ENCODE measurements around the gene VPS13A.

The VPS13A gene

DNA sequence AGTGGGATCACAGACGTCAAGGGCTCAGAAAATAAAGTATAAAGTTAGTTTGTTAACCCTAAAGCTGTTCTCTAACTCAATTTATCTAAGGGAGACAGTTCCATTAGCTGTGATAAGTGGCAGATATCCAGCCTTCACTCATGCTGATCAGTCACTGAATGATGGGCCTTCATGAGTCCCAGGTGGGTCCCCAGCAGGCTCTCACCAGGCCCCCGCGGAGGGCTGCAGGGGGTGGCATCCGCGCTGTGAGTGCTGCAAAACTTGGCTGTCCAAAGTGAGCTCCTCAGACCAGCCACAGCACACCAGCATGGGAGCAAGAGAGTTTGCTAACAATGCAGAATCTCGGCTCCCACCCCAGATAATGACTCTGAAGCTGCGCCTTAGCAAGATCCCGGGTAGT, 283.6 kb downstream of the VPS13A start:
- DNase-seq (ENCODE audit: low spot score): no peak

- DNase-seq (ENCODE audit: low spot score): no peak
Measured at GRCh38 chr9:77462066-77462465, 284.7 kb downstream of the VPS13A start.

DNA sequence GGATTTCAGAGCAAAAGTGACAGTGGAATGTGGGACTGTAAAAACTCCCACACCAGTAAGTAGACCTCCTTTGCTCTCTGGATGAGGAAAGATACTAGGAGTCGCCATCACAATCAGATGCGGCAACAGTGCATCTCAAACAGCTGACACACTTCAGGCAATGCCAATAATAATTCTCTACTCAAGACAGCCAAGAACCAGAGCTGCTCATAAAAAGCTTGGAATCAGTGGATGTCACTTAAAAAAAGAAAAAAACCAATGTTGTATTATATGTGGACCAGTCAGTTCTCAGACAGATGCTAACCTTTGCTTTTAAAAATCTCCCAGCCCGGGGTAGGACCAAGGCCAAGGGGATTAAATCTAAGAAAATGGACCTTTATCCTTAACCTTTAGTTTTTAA, 285.8 kb downstream of the VPS13A start:
- no peak for DNase-seq (ENCODE audit: low spot score)

DNA sequence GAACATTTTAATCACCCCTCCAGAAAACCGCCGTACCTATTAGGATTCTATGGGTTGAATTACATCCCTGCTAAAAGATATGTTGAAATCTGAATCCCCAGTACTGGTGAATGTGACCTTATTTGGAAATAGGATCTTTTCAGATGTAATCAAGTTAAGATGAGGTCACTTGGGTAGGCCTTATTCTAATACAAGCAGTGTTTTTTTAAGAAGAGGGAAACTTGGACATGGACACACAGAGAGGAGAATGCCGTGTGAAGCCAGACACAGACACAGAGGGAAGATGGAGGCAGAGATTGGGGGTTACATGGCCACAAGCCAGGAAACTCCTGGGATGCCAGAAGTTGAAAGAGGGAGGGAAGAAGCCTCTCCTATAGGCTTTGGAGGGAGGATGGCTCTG, 287.3 kb downstream of the VPS13A start:
- DNase-seq (ENCODE audit: low spot score): no peak

DNA sequence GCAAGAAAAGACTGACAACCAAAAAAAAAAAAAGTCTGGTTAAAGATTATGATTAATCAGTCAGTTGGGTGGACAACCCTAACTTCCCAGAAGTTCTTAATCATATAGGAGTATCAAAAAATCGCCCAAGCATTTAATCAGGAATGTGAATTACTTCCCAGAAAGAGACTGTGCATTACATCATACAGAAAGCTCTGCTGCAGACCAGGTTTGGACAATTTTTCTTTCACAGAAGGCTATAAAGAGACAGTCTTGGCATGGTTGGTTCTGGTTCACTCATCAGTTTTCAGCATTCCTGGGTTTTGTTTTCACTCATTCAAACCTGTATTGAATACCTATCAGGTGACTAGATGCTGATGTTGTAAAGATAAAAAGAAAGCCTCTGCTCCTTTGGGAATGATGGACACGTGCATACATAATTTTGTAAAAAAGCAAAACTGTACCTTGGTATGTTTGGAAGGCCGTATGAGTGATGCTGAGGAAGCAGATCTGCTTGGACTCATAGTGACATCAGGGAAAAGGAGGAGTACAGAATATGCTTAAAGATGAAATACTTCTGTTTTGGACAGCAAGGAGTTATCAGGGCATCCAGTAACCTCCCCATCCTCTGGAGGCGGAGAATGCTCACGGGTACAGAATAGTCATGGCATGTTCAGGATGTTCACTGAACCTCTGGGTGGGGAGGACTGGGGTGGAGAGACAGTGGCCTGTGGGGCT, 292.3 kb downstream of the VPS13A start:
- DNase-seq (ENCODE audit: low spot score): no peak
